Measurements from ENCODE around the gene PKM. TPM values are rescaled to one million over a fixed set of nuclear protein-coding genes. Genes with fewer than 3 reads are reported as not detected.

Gene PKM
- total and polyA plus RNA-seq, 3 donors from 2014 or later = 521 to 602 (median 530) TPM

- 75 to 87% methylated on average over 15 of the region's 15 CpGs for WGBS, 2 donors
- TF ChIP-seq POLR2A (IDR thresholded peaks at IDR 0.05) (no peak), CTCF (IDR thresholded peaks at IDR 0.05) (no peak)
- H3K27ac ChIP-seq = no peak overlapping the region
- peaks cover 13% of the 10 kb centered on the region for H3K4me1 ChIP-seq
- no peaks in the 10 kb centered on the region for H3K27me3 ChIP-seq
- no peak for DNase-seq
- no peaks in the 10 kb centered on the region for H3K9me3 ChIP-seq
- no peaks in the 10 kb centered on the region for H3K36me3 ChIP-seq (ENCODE audit: low read depth, missing control alignments)
- H3K4me3 ChIP-seq = no peak overlapping the region
- intact Hi-C loops (cut with DNase I; ENCODE audit: low total_unique reads) = no loop called here
These were observed 55.6 kb downstream of the PKM start for GRCh38 chr15:72175186-72176044.

GRCh38 chr15:72174551-72175165 is 56.3 kb downstream of the PKM start:
- H3K4me3 ChIP-seq = no peak overlapping the region
- WGBS, 2 donors = 74 to 77% methylated on average over 4 to 5 of the region's 5 CpGs
- DNase-seq = no peak
- no peaks in the 10 kb centered on the region for H3K36me3 ChIP-seq (ENCODE audit: low read depth, missing control alignments)
- H3K27ac ChIP-seq = no peak overlapping the region
- TF ChIP-seq CTCF (IDR thresholded peaks at IDR 0.05) (no peak), POLR2A (IDR thresholded peaks at IDR 0.05) (no peak)
- intact Hi-C loops (cut with DNase I; ENCODE audit: low total_unique reads) = no loop called here
- H3K9me3 ChIP-seq = no peaks in the 10 kb centered on the region
- peaks cover 10% of the 10 kb centered on the region for H3K4me1 ChIP-seq
- no peaks in the 10 kb centered on the region for H3K27me3 ChIP-seq

- H3K27ac ChIP-seq = no peak overlapping the region
- TF ChIP-seq POLR2A (IDR thresholded peaks at IDR 0.05) (no peak), CTCF (IDR thresholded peaks at IDR 0.05) (no peak)
These were observed 57.0 kb downstream of the PKM start for GRCh38 chr15:72173864-72174550.

GRCh38 chr15:72173401-72173800 is 57.6 kb downstream of the PKM start:
- Histone ChIP-seq H3K9me3 (no peaks in the 10 kb centered on the region), H3K4me3 (no peak overlapping the region), H3K4me1 (peaks cover 18% of the 10 kb centered on the region), H3K27ac (no peak overlapping the region), H3K36me3 (ENCODE audit: low read depth, missing control alignments) (no peaks in the 10 kb centered on the region), H3K27me3 (no peaks in the 10 kb centered on the region)
- TF ChIP-seq CTCF (IDR thresholded peaks at IDR 0.05) = no peak
- no peak for TF ChIP-seq POLR2A (IDR thresholded peaks at IDR 0.05)
- WGBS, 2 donors = 95 to 96% methylated on average over 6 of the region's 6 CpGs
- intact Hi-C loops (cut with DNase I; ENCODE audit: low total_unique reads) = no loop called here
- no peak for DNase-seq

More at GRCh38 chr15:72173864-72174550, 57.0 kb downstream of the PKM start:
- WGBS, 2 donors = 97 to 98% methylated on average over 12 of the region's 12 CpGs
- no peaks in the 10 kb centered on the region for H3K36me3 ChIP-seq (ENCODE audit: low read depth, missing control alignments)
- peaks cover 12% of the 10 kb centered on the region for H3K4me1 ChIP-seq
- H3K27me3 ChIP-seq = no peaks in the 10 kb centered on the region
- no peak for DNase-seq
- H3K4me3 ChIP-seq = no peak overlapping the region
- H3K9me3 ChIP-seq = no peaks in the 10 kb centered on the region
- intact Hi-C loops (cut with DNase I; ENCODE audit: low total_unique reads) = no loop called here
